Thyroid gland (tissue), 4 donors: ENCODE results near the gene TOGARAM1. TPM values are rescaled to one million over a fixed set of nuclear protein-coding genes. Genes with fewer than 3 reads are reported as not detected.

Experiments used
- DNase-seq, 2 donors: peaks; one replicate each; pipeline ENCODE4 v3.0.0-alpha.2; 2019
- H3K27ac ChIP-seq, 3 donors: fragments of 200-600 bp; sonication (generic); 1 replicate in 2 of 3; 2 replicates in 1 of 3; pipeline ENCODE4 v1.5.1; 2016 to 2019; ENCODE audit warnings: mild to moderate bottlenecking in 1 of 3, moderate library complexity in 1 of 3
- H3K27me3 ChIP-seq: fragments of 200-600 bp; sonication (generic); one replicate; pipeline ENCODE4 v1.5.1; 2019
- H3K36me3 ChIP-seq, 2 donors: fragments of 200-600 bp; sonication (generic); one replicate each; pipeline ENCODE4 v1.5.1; 2016 to 2019
- H3K4me1 ChIP-seq, 2 donors: fragments of 200-600 bp; sonication (generic); one replicate each; pipeline ENCODE4 v1.5.1; 2017 to 2019
- H3K4me3 ChIP-seq, 3 donors: fragments of 200-600 bp; sonication (generic); replicated peaks in 1 of 3; 1 replicate in 2 of 3; 2 replicates in 1 of 3; pipeline ENCODE4 v1.5.1; 2016; ENCODE audit warnings: mild to moderate bottlenecking in 1 of 3
- H3K9me3 ChIP-seq: fragments of 200-600 bp; sonication (generic); one replicate; pipeline ENCODE4 v1.5.1; 2017
- CTCF ChIP-seq, 6 experiments: fragments of 200-600 bp in 3 of 6; fragments of 450-650 bp in 3 of 6; sonication (generic) in 3 of 6; IDR thresholded peaks; one replicate each; pipeline ENCODE4 v1.5.1; 2016 to 2019; ENCODE audit warnings: antibody characterized with exemption in 6 of 6, mild to moderate bottlenecking in 2 of 6, inconsistent platforms in 1 of 6, moderate library complexity in 1 of 6
- POLR2A ChIP-seq, 2 donors: fragments of 450-650 bp; IDR thresholded peaks; one replicate each; pipeline ENCODE4 v1.6.1; 2017; ENCODE audit warnings: antibody characterized with exemption in 2 of 2, mild to moderate bottlenecking in 2 of 2, moderate library complexity in 1 of 2
- WGBS, 2 donors: methylation state at CpG; one replicate each; pipeline ENCODE4 v1.1.5; 2017; 5-methylcytosine and 5-hydroxymethylcytosine counted together
- intact Hi-C: fragments of 100-400 bp; cut with DNase I; formaldehyde crosslinking; loops from one replicate; pipeline ENCODE4 v1.15.1; 2023
- total RNA-seq, 4 donors: library from RNA; depleted of rRNA; stranded (reverse); fragments of >200 nt; gene quantifications; one replicate each; pipeline ENCODE4 v1.2.3, GENCODE V29; 2016

The TOGARAM1 gene
- total RNA-seq, 4 donors from 2014 or later = 30.3 to 54.8 (median 36.2) TPM

- no peaks in the 10 kb centered on the region for H3K27me3 ChIP-seq
- DNase-seq = no peak
- no peak overlapping the region for H3K4me3 ChIP-seq
- peaks cover 1 to 20% of the 10 kb centered on the region in 2 donors for H3K36me3 ChIP-seq
- TF ChIP-seq POLR2A (IDR thresholded peaks at IDR 0.05) (no peak), CTCF (IDR thresholded peaks at IDR 0.05) (no peak)
- intact Hi-C loops = no loop called here
- no peak overlapping the region for H3K27ac ChIP-seq
- no peaks in the 10 kb centered on the region for H3K9me3 ChIP-seq
- 97% methylated on average over 1 of the region's 1 CpG for WGBS, 2 donors
- no peaks in the 10 kb centered on the region for H3K4me1 ChIP-seq
Measured at GRCh38 chr14:45104561-45104960, 142.6 kb downstream of the TOGARAM1 start.

GRCh38 chr14:45112896-45113781, 151.1 kb downstream of the TOGARAM1 start:
- DNase-seq = no peak
- intact Hi-C loops = no loop called here
- Histone ChIP-seq H3K9me3 (no peaks in the 10 kb centered on the region), H3K36me3 (peaks cover 44% of the 10 kb centered on the region in 2 donors), H3K27me3 (no peaks in the 10 kb centered on the region), H3K4me1 (no peaks in the 10 kb centered on the region), H3K4me3 (no peak overlapping the region), H3K27ac (no peak overlapping the region)
- 92 to 94% methylated on average over 6 of the region's 6 CpGs for WGBS, 2 donors
- TF ChIP-seq POLR2A (IDR thresholded peaks at IDR 0.05) (no peak), CTCF (IDR thresholded peaks at IDR 0.05) (no peak)

- Histone ChIP-seq H3K4me3 (no peak overlapping the region), H3K36me3 (peaks cover 47 to 50% of the 10 kb centered on the region in 2 donors), H3K4me1 (no peaks in the 10 kb centered on the region), H3K27me3 (no peaks in the 10 kb centered on the region), H3K27ac (no peak overlapping the region), H3K9me3 (no peaks in the 10 kb centered on the region)
- intact Hi-C loops = no loop called here
- 85 to 86% methylated on average over 3 of the region's 3 CpGs for WGBS, 2 donors
- no peak for TF ChIP-seq POLR2A (IDR thresholded peaks at IDR 0.05)
- TF ChIP-seq CTCF (IDR thresholded peaks at IDR 0.05) = no peak
- DNase-seq = no peak
Measured at GRCh38 chr14:45114327-45114726, 152.3 kb downstream of the TOGARAM1 start.

- intact Hi-C loops = no loop called here
- no peak for TF ChIP-seq CTCF (IDR thresholded peaks at IDR 0.05)
- no peak for TF ChIP-seq POLR2A (IDR thresholded peaks at IDR 0.05)
- Histone ChIP-seq H3K36me3 (peaks cover 45 to 59% of the 10 kb centered on the region in 2 donors), H3K9me3 (no peaks in the 10 kb centered on the region), H3K27ac (no peak overlapping the region), H3K4me3 (no peak overlapping the region), H3K27me3 (no peaks in the 10 kb centered on the region), H3K4me1 (no peaks in the 10 kb centered on the region)
- DNase-seq = no peak
- WGBS, 2 donors = 93 to 94% methylated on average over 6 of the region's 6 CpGs
Measured at GRCh38 chr14:45118594-45118993, 156.6 kb downstream of the TOGARAM1 start.

- no peak for DNase-seq
- WGBS, 2 donors = 85 to 98% methylated on average over 1 of the region's 1 CpG
- H3K27ac ChIP-seq = no peak overlapping the region
- H3K9me3 ChIP-seq = no peaks in the 10 kb centered on the region
- no peak overlapping the region for H3K4me3 ChIP-seq
- no peak for TF ChIP-seq POLR2A (IDR thresholded peaks at IDR 0.05)
- TF ChIP-seq CTCF (IDR thresholded peaks at IDR 0.05) = no peak
- no peaks in the 10 kb centered on the region for H3K27me3 ChIP-seq
- H3K36me3 ChIP-seq = peaks cover 36 to 57% of the 10 kb centered on the region in 2 donors
- no peaks in the 10 kb centered on the region for H3K4me1 ChIP-seq
- intact Hi-C loops = no loop called here
Measured at GRCh38 chr14:45120096-45120495, 158.1 kb downstream of the TOGARAM1 start.
